Measurements from ENCODE around the gene ACER2. TPM values are rescaled to one million over a fixed set of nuclear protein-coding genes. Genes with fewer than 3 reads are reported as not detected.
A peak's percentile ranks its signal among the peaks of the same experiment; 100 is the strongest.

The ACER2 gene
- total RNA-seq, 2 donors from 2014 or later, result 2.3 to 2.4 TPM

- no peak for TF ChIP-seq CTCF (conservative IDR thresholded peaks at IDR 0.05)
- Histone ChIP-seq H3K36me3 (ENCODE audit: control insufficient read depth, insufficient read depth, low read length) (no peaks in the 10 kb centered on the region), H3K27me3 (ENCODE audit: control insufficient read depth, insufficient read depth, low read length, poor library complexity, severe bottlenecking) (no peaks in the 10 kb centered on the region), H3K4me1 (ENCODE audit: control insufficient read depth, insufficient read depth, low read length) (no peaks in the 10 kb centered on the region), H3K27ac (ENCODE audit: low read depth, low read length) (no peak overlapping the region), H3K9ac (ENCODE audit: extremely low read depth, low read length, poor library complexity, severe bottlenecking) (no peak overlapping the region), H3K4me3 (ENCODE audit: low read length) (no peak overlapping the region), H3K9me3 (ENCODE audit: control insufficient read depth, low read length) (peaks cover 4% of the 10 kb centered on the region)
- H3K36me3 Mint-ChIP-seq (ENCODE audit: low read depth), result no peaks in the 10 kb centered on the region
- peaks cover 6% of the 10 kb centered on the region for H3K27me3 Mint-ChIP-seq (ENCODE audit: insufficient read depth)
- WGBS, 2 experiments (ENCODE audit: insufficient coverage in 1 of 2, insufficient read length in 1 of 2), result 85 to 100% methylated on average over 1 to 2 of the region's 2 CpGs
- no peak overlapping the region for H3K27ac Mint-ChIP-seq
- H3K4me1 Mint-ChIP-seq, result no peaks in the 10 kb centered on the region
- no peak overlapping the region for H3K4me3 Mint-ChIP-seq
- H3K9me3 Mint-ChIP-seq, result peaks cover 6% of the 10 kb centered on the region
- no peak for DNase-seq
These were observed 57.5 kb downstream of the ACER2 start for GRCh38 chr9:19466280-19466639.

DNA sequence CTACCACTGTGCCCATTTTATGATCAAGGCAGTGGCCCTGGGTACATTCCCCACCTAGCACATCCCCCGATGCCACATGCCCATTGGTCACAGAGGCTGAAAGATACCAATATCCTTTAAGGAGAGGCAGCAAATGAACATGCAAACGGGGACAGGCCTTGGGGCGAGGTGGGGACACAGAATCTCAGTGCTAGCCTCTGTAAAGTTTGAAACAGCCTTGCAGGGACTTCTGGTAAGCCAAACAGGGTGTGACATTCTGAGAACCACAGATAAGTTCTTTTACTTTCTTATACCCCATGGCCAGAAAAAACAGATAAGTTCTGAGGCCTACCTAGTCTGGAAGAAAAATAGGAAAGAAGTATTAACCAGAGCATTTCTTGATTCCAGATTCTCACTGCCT, 60.5 kb downstream of the ACER2 start:
- no peaks in the 10 kb centered on the region for H3K4me1 ChIP-seq (ENCODE audit: control insufficient read depth, insufficient read depth, low read length)
- no peak overlapping the region for H3K4me3 Mint-ChIP-seq
- WGBS, 2 experiments (ENCODE audit: insufficient coverage in 1 of 2, insufficient read length in 1 of 2), result 91 to 92% methylated on average over 3 of the region's 3 CpGs
- H3K9me3 Mint-ChIP-seq, result peaks cover 2% of the 10 kb centered on the region
- TF ChIP-seq CTCF (conservative IDR thresholded peaks at IDR 0.05), result no peak
- H3K27ac ChIP-seq (ENCODE audit: low read depth, low read length), result no peak overlapping the region
- H3K9me3 ChIP-seq (ENCODE audit: control insufficient read depth, low read length), result peaks cover under 1% of the 10 kb centered on the region
- H3K27ac Mint-ChIP-seq, result no peak overlapping the region
- H3K9ac ChIP-seq (ENCODE audit: extremely low read depth, low read length, poor library complexity, severe bottlenecking), result no peak overlapping the region
- H3K4me3 ChIP-seq (ENCODE audit: low read length), result no peak overlapping the region
- peaks cover 1% of the 10 kb centered on the region for H3K4me1 Mint-ChIP-seq
- H3K36me3 Mint-ChIP-seq (ENCODE audit: low read depth), result no peaks in the 10 kb centered on the region
- peak; percentile 20 for DNase-seq
- peaks cover 13% of the 10 kb centered on the region for H3K27me3 Mint-ChIP-seq (ENCODE audit: insufficient read depth)
- H3K27me3 ChIP-seq (ENCODE audit: control insufficient read depth, insufficient read depth, low read length, poor library complexity, severe bottlenecking), result no peaks in the 10 kb centered on the region
- no peaks in the 10 kb centered on the region for H3K36me3 ChIP-seq (ENCODE audit: control insufficient read depth, insufficient read depth, low read length)

- no peak overlapping the region for H3K27ac ChIP-seq (ENCODE audit: low read depth, low read length)
- 88 to 89% methylated on average over 3 to 5 of the region's 5 CpGs for WGBS, 2 experiments (ENCODE audit: insufficient coverage in 1 of 2, insufficient read length in 1 of 2)
- peak; percentile 15 for DNase-seq
- H3K36me3 ChIP-seq (ENCODE audit: control insufficient read depth, insufficient read depth, low read length), result no peaks in the 10 kb centered on the region
- no peaks in the 10 kb centered on the region for H3K4me1 ChIP-seq (ENCODE audit: control insufficient read depth, insufficient read depth, low read length)
- H3K9me3 ChIP-seq (ENCODE audit: control insufficient read depth, low read length), result no peaks in the 10 kb centered on the region
- Mint-ChIP-seq H3K27ac (no peak overlapping the region), H3K4me1 (peaks cover 1% of the 10 kb centered on the region), H3K4me3 (no peak overlapping the region), H3K36me3 (ENCODE audit: low read depth) (no peaks in the 10 kb centered on the region), H3K9me3 (no peaks in the 10 kb centered on the region), H3K27me3 (ENCODE audit: insufficient read depth) (peaks cover 9% of the 10 kb centered on the region)
- H3K27me3 ChIP-seq (ENCODE audit: control insufficient read depth, insufficient read depth, low read length, poor library complexity, severe bottlenecking), result no peaks in the 10 kb centered on the region
- no peak overlapping the region for H3K4me3 ChIP-seq (ENCODE audit: low read length)
- H3K9ac ChIP-seq (ENCODE audit: extremely low read depth, low read length, poor library complexity, severe bottlenecking), result no peak overlapping the region
- no peak for TF ChIP-seq CTCF (conservative IDR thresholded peaks at IDR 0.05)
These were observed 61.8 kb downstream of the ACER2 start for GRCh38 chr9:19470567-19470966.
